HG03575 (cell line): Measurements from ENCODE around the gene ITGA8.

Source experiments
- ATAC-seq: cut with Tn5 transposase; IDR thresholded peaks from one replicate; pipeline ENCODE4 v1.9.1; 2021; ENCODE audit not compliant: unreplicated experiment, insufficient number of reproducible peaks, low FRiP score; ENCODE audit errors: extremely low read depth

The ITGA8 gene

DNA sequence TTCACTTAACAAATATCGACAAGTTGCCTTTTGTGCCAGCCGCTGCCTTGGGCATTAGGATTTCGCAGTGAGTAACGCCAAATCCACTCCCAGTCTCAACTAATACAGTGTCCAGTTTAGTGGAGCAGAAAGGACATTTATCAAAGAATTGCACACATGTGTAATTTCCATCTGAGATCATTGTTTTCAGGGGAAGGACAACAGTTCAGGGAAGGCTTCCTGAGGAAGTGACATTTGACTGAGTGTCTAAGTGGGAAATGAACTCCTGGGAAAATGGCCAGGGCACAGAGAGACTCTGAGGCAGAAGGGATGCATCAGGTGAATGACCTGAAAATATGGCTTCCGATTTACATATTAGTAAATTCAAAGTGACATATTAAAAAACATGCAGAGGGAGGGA lies 89.4 kb downstream of the ITGA8 start:
- ATAC-seq, result no peak

- no peak for ATAC-seq
Observed at GRCh38 chr10:15627617-15628196, 92.0 kb downstream of the ITGA8 start.

- no peak for ATAC-seq
Observed at GRCh38 chr10:15626937-15627336, 92.8 kb downstream of the ITGA8 start.

- no peak for ATAC-seq
Observed at GRCh38 chr10:15625261-15625660, 94.5 kb downstream of the ITGA8 start.

GRCh38 chr10:15624401-15625196 lies 95.1 kb downstream of the ITGA8 start:
- no peak for ATAC-seq

DNA sequence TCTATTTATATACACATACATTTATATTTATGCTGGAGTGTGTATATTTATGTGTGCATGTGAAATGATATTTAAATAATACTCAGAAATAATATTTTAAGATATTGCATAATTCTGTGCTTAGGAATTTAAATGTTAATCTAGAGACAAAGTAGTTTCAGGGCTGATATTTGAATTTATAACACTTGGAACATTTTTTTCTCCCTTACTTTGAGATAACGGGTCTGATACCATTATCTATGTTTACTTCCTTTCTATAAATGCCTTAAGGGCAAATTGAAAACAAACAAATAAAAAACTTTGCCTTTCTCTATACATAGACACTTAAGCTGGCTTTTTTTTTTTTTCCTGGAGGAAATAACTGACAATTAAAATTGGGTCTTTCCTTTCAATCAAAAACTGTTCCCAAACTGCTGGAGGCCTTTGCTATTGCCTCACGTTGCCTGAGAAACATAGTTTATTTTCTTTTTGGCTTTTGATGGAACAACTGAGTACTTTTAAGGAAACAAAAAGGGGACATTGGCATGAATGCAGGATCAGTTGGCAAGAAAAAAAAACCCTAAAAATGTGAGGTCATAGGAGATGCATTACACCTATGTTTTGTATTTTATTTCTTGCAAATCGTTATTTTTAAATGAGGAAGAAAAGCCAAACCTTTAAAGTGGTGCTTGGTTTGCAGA lies 98.7 kb downstream of the ITGA8 start:
- ATAC-seq, result no peak

DNA sequence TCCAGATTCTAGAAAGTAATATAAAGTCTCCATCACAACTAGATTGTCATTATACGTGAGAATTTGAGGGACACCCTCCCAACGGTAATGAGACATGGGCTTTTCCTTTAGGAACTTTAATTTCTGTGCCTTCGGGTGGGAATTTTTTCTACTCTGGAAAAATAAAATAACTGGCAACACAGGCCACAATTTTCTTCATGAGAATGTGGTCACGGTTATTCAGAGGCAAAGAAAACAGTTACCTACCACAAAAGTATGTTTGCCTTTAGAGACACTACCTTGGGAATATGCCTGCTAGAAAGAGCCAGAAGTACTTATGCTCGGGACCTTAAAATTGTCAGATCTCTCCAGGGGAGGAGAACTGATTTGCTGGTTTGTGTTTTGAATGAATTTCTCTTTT lies 99.4 kb downstream of the ITGA8 start:
- ATAC-seq, result no peak

DNA sequence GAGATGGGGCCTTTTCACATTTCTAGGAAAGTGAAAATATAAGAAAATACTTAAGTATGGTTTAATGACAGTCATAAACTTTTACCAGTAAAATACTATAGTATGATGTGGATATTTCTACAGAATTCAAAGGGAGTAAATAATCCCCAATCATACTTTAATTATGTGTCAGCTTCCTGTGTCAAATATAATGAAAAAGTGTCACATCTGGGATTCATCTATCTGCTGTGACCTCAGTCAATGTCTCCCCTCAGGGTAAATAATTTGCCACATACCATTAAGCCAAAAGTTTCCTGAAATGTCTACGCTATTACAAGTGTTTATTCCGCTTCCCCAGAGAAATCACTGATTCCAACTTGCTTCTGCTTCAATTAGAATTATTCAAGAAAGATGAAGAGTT lies 110.5 kb downstream of the ITGA8 start:
- no peak for ATAC-seq

GRCh38 chr10:15606377-15606776 lies 113.3 kb downstream of the ITGA8 start:
- ATAC-seq, result no peak

DNA sequence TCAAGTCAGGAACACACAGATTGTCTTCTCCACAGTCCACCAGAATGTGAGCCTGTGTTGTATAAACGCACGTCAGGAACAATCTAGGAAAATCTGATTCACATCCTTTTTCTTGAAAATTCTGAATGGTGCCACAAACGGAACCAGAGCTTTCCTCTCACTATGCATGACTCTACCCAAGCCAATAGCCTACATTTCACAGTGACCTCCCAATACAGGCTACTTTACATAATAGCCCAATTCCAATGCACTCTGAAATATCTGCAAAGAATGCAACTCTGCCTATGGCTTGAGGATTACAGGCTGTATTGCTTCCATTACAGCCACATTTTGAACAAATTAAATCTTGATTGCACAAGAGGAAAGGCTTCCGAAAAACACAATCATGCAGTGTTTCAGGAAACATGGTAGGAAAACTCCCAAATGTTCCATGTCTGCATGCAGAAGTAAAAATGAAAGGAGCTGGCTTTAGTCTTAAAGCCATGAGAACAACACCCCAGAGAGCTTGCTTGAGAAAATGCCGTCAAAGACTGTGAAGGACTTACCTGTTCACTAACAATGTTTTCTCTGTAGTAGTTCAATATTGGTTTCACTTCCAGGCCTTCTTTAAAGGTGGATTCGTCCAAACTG lies 113.9 kb downstream of the ITGA8 start:
- no peak for ATAC-seq

- no peak for ATAC-seq
Observed at GRCh38 chr10:15603446-15604011, 116.2 kb downstream of the ITGA8 start.

DNA sequence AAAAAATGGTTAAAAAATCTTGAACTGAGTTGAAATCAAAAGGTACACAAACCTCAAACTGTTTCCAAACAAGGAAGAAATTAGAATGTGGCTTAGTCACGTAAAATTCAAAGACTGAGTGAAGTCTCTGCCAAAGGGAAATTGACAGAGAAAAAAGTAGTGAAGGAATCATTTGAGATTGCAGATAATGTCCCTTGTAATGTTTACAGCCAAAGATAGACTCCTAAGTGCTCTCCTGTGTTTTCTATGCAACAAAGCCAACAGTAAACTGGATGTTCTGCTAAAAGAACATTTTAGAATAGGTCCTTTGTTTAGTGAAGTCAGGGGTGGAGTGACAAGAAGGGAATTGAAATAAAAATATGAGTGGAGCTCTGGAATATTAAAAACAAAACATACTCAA lies 117.9 kb downstream of the ITGA8 start:
- no peak for ATAC-seq

- ATAC-seq, result no peak
Observed at GRCh38 chr10:15595260-15595659, 124.5 kb downstream of the ITGA8 start.

DNA sequence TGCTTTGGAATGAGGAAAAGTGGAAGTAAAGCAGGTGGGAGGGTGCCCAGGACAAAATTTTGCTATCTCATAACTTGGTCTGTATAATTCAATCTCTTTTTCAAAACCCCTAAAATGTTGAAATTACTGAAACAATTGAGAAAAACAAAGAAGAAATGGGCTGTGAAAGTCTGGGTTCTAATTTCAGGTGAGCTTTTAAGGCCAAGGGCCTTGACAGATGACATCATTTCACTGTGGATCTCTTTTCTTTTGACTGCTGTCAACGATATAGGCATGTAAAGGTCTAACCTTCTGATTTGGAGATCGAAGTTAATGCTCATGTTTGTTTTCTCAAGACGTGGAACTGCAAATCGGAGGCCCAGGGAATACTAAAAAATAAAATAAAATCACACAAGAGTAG lies 127.8 kb downstream of the ITGA8 start:
- ATAC-seq, result no peak

GRCh38 chr10:15591431-15591830 lies 128.3 kb downstream of the ITGA8 start:
- no peak for ATAC-seq

DNA sequence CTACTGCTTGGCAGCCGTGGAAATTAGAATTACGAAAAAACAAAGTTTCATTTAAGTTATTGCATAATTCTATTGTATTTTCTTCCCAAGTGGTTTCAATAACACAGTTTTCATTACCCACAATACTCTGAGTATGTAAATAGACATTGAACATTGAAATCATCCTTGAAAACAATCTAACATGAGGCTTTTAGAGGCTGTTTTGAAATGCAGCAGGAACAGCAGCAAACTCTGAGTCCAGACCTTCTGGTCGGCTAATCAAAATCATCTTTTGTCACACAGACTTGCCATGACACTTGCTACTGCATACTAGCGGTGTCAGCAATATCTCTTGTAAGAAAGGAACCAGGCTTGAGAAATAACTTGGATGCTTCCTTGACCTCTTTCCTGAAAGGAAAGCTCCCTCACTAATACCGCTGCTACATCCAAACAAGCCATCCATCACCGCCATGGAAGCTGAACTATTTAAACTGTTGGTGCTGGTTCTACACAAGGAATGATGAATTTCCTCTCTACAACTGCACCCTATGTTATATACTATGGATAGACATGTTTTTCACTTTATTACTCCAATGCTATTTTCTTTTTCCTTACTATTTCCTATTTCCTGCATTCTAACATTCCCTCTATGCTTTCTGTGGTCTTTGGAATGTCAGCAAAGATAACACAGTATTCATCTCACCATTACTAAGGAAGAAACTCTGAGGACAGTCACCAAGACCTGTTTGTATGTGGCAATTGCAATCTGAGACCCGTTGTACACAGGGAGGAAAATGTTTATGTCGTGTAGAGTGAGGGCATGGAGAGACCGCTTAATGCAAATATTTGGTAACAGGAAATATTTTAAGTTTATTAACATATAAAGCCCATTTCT lies 130.8 kb downstream of the ITGA8 start:
- no peak for ATAC-seq

- ATAC-seq, result no peak
Observed at GRCh38 chr10:15588151-15588550, 131.6 kb downstream of the ITGA8 start.

GRCh38 chr10:15587271-15587670 lies 132.5 kb downstream of the ITGA8 start:
- ATAC-seq, result no peak

DNA sequence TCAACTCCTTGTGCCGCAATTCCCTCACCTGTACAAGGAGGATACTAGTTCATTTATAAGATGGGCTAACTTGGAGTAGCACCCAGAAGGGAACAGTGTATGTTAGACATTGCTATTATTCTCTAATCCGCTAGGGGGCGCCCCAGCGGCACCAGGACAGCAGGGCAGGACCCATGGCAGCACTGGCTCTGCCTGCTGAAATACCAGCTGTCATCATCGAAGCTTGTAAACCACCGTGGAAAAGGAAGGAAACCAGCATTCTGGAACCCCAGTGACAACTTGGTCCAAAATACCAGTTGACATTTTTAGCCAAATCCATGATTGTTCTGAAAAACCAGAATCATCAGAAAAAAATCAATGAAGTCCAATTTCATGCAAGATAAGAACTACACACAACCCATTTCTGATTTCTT lies 134.4 kb downstream of the ITGA8 start:
- ATAC-seq, result peak; percentile 74
